ENCODE results near the gene SIX1. TPM values are rescaled to one million over a fixed set of nuclear protein-coding genes. Genes with fewer than 3 reads are reported as not detected.

Gene SIX1
- total RNA-seq, 4 donors from 2014 or later, result 8.8 to 27.5 (median 16.0) TPM

DNA sequence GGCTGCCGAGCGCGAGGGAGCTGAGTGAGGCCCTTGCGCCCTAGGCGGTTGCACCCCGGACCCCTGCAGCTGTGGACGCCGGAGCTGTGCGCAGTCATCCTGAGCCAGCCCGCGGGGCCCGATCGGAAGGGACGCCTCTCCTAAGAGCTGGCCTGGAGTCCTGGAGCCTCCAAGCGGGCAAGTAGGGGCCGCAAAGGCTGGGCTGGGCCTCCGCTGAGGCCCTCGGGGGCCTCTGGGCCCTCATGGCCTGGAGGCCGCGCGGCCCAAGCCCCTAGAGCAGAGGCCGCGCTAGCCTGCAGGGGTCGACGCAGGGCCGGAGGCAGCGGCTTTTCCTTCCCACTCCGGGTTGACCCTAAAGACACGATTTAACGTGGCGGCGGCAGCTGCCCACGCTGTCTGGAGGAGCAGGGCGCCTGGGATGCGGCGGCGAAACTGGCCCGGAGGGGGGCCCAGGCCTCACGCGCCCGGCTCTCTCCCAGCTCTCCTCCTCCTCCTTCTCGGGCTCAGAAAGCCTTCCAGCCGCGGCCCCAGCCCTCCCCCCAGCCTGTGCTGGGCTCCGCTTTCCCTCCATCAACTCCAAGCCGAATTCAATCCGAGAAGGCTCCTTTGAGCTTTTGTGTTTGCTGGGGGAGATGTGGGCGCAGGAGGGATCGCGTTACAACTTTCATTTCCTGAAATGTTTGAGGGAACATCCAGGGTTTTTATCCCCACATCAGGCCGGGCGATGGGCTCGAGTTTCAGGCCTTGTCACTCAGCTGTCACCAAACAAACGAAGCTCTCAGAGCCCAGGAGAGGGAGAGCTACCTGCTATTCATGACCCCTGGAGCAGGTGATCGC lies 11.6 kb downstream of the SIX1 start:
- TF ChIP-seq, protein P1, sequence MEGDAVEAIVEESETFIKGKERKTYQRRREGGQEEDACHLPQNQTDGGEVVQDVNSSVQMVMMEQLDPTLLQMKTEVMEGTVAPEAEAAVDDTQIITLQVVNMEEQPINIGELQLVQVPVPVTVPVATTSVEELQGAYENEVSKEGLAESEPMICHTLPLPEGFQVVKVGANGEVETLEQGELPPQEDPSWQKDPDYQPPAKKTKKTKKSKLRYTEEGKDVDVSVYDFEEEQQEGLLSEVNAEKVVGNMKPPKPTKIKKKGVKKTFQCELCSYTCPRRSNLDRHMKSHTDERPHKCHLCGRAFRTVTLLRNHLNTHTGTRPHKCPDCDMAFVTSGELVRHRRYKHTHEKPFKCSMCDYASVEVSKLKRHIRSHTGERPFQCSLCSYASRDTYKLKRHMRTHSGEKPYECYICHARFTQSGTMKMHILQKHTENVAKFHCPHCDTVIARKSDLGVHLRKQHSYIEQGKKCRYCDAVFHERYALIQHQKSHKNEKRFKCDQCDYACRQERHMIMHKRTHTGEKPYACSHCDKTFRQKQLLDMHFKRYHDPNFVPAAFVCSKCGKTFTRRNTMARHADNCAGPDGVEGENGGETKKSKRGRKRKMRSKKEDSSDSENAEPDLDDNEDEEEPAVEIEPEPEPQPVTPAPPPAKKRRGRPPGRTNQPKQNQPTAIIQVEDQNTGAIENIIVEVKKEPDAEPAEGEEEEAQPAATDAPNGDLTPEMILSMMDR (IDR thresholded peaks at IDR 0.05; ENCODE audit: low read depth), result no peak

GRCh38 chr14:60636879-60637478 lies 12.3 kb downstream of the SIX1 start:
- TF ChIP-seq, protein P1 (IDR thresholded peaks at IDR 0.05; ENCODE audit: low read depth), result no peak

DNA sequence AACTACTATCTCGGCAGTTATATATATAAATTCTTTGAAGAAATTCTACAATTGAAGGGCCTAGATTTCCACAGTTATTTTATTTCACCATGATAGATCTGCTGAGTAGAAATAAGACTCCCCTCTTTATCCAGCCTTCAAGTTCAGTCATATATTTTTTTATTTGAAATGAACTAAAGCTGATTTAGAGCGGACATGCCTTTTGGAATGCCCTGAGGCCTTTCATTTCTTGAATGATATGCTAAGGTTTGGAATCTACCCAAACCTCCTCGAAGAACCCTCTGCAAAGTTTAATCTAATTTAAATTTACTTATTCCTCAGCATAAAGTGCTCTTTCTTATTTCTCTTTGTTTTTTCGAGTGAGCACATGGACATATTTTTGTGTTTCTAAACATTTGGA lies 15.1 kb downstream of the SIX1 start:
- TF ChIP-seq, protein P1 (IDR thresholded peaks at IDR 0.05; ENCODE audit: low read depth), result no peak

DNA sequence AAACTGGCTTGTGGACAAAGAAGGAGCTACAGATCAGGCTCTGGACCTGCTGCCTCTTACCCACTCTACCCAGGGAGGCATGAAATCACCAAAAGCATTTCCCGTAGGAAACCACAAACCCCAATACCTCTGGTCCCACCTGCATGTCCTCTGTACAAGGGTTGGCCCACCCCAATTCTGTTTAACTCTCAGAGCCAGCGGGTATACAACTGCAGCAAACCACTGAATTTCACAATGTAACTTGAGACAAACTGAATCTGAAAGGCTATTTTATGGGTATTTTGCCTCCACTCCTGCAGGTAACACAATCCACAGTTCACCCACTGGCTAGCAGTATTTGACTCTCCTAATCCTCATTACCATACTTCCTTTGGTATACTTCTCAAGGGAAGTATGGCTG lies 16.5 kb downstream of the SIX1 start:
- TF ChIP-seq, protein P1 (IDR thresholded peaks at IDR 0.05; ENCODE audit: low read depth), result no peak

- TF ChIP-seq, protein P1 (IDR thresholded peaks at IDR 0.05; ENCODE audit: low read depth), result no peak
These were observed 17.0 kb downstream of the SIX1 start for GRCh38 chr14:60632257-60632656.

- TF ChIP-seq, protein P1 (IDR thresholded peaks at IDR 0.05; ENCODE audit: low read depth), result no peak
These were observed 17.4 kb downstream of the SIX1 start for GRCh38 chr14:60631842-60632241.

DNA sequence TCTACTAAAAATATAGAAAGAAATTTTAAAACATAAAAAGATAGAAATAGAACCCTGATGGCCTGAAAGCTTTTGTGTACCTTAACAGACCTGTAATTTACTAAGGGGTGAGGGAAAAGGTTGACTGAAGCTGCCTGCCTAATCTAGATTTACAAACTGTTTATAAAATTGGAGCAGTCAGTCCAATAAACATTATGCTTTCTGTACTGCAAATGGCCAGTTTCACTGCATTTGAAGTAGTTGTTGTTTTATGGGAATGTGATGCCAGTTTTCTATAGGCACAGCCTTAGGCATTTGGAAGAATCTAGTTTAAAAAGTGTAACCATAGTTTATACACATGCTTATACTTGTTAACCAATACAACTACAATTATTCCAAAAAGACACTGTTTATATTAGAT lies 19.1 kb downstream of the SIX1 start:
- TF ChIP-seq, protein P1 (IDR thresholded peaks at IDR 0.05; ENCODE audit: low read depth), result no peak
